Endothelial cell of umbilical vein (primary cell): ENCODE results near the gene MOK. TPM values are rescaled to one million over a fixed set of nuclear protein-coding genes. Genes with fewer than 3 reads are reported as not detected.

Experiments used
- BruUV-seq: library from RNA; stranded (reverse); fragments of 400-500 nt; replicated peaks from 2 replicates; lab custom pipeline; 2021; lab: Mats Ljungman, UMichigan
- CTCF ChIA-PET: fragments of 300-600, 350-600 bp; sonication (Branson Sonifier 250); formaldehyde crosslinking; loops from one replicate; lab custom pipeline; 2021; ENCODE audit warnings: antibody characterized with exemption, inconsistent platforms; lab: Charles Lee
- POLR2A ChIA-PET: fragments of 300-600, 350-600 bp; sonication (Branson Sonifier 250); formaldehyde crosslinking; loops from one replicate; lab custom pipeline; 2021; ENCODE audit warnings: antibody characterized with exemption, inconsistent platforms; lab: Charles Lee
- DNase-seq: peaks from one replicate; pipeline ENCODE4 v3.0.0-alpha.2; 2011; ENCODE audit warnings: low read depth, low spot score
- FAIRE-seq: peaks from 2 replicates; lab custom pipeline; 2011; peaks lifted over from hg19 to GRCh38; lab: Jason Lieb, UNC
- H2AFZ ChIP-seq: 2 replicates; pipeline ENCODE4 v1.6.0; 2012; ENCODE audit warnings: low read depth, low read length, control low read depth, inconsistent platforms
- H3K27ac ChIP-seq: 2 replicates; pipeline ENCODE4 v1.5.1; 2011; ENCODE audit warnings: low read depth, mild to moderate bottlenecking, control low read depth, low read length, moderate library complexity; ENCODE audit not compliant: insufficient read depth
- H3K27me3 ChIP-seq, 2 experiments: 2 replicates each; pipeline versions ENCODE4 v1.6.0 to v1.6.1; 2011; ENCODE audit warnings: low read length in 2 of 2, mixed read lengths in 1 of 2; ENCODE audit not compliant: control insufficient read depth in 2 of 2, insufficient read depth in 2 of 2
- H3K36me3 ChIP-seq, 2 experiments: 2 replicates in 1 of 2; 3 replicates in 1 of 2; pipeline ENCODE4 v1.5.1; 2011; ENCODE audit warnings: low read length in 2 of 2, mild to moderate bottlenecking in 1 of 2, moderate library complexity in 1 of 2; ENCODE audit not compliant: control insufficient read depth in 2 of 2, insufficient read depth in 2 of 2; ENCODE audit errors: extremely low read depth in 1 of 2
- H3K4me1 ChIP-seq: 3 replicates; pipeline ENCODE4 v1.5.1; 2011; ENCODE audit warnings: mild to moderate bottlenecking, low read length; ENCODE audit not compliant: control insufficient read depth, insufficient read depth; ENCODE audit errors: extremely low read depth
- H3K4me2 ChIP-seq: 2 replicates; pipeline ENCODE4 v1.6.1; 2011; ENCODE audit warnings: low read length, control low read depth, mixed read lengths; ENCODE audit not compliant: insufficient read depth
- H3K4me3 ChIP-seq, 3 experiments: fragments of 200-600 bp in 1 of 3; sonication (generic), shearing (Covaris generic) in 1 of 3; replicated peaks in 1 of 3; 2 replicates each; pipeline ENCODE4 v1.5.1; 2011 to 2016; ENCODE audit warnings: control low read depth in 3 of 3, low read length in 3 of 3, mild to moderate bottlenecking in 2 of 3, inconsistent platforms in 1 of 3, low read depth in 1 of 3, moderate library complexity in 1 of 3; ENCODE audit not compliant: insufficient read depth in 1 of 3
- H3K79me2 ChIP-seq: 2 replicates; pipeline ENCODE4 v1.6.0; 2012; ENCODE audit warnings: low read length, inconsistent platforms; ENCODE audit not compliant: control insufficient read depth, insufficient read depth
- H3K9ac ChIP-seq: replicated peaks from 2 replicates; pipeline ENCODE3; 2011; ENCODE audit warnings: low read length, control low read depth; ENCODE audit not compliant: insufficient read depth; ENCODE audit errors: extremely low read depth
- H3K9me1 ChIP-seq: replicated peaks from 3 replicates; pipeline ENCODE4 v1.6.0; 2011; ENCODE audit warnings: mild to moderate bottlenecking, low read length; ENCODE audit not compliant: control insufficient read depth, insufficient read depth; ENCODE audit errors: extremely low read depth
- H3K9me3 ChIP-seq: replicated peaks from 2 replicates; pipeline ENCODE4 v1.5.1; 2012; ENCODE audit warnings: low read length, inconsistent platforms; ENCODE audit not compliant: control insufficient read depth, insufficient read depth
- H4K20me1 ChIP-seq: replicated peaks from 2 replicates; pipeline ENCODE3; 2011; ENCODE audit warnings: mild to moderate bottlenecking, low read length; ENCODE audit not compliant: control insufficient read depth, insufficient read depth; ENCODE audit errors: extremely low read depth
- EZH2 ChIP-seq: IDR thresholded peaks from 2 replicates; pipeline ENCODE4 v1.6.1; 2012; ENCODE audit warnings: borderline replicate concordance, low read depth, mild to moderate bottlenecking, moderate library complexity, low read length, inconsistent platforms; ENCODE audit not compliant: severe bottlenecking
- FOS ChIP-seq: IDR thresholded peaks from 2 replicates; pipeline ENCODE4 v1.6.1; 2011; ENCODE audit warnings: mild to moderate bottlenecking, low read length, moderate library complexity, borderline replicate concordance; ENCODE audit not compliant: insufficient read depth
- GATA2 ChIP-seq: IDR thresholded peaks from 2 replicates; pipeline ENCODE4 v1.7.0; 2011; ENCODE audit warnings: low read depth, mild to moderate bottlenecking, moderate library complexity, mixed read lengths, low read length; ENCODE audit not compliant: insufficient read length, insufficient read depth
- JUN ChIP-seq: IDR thresholded peaks from 2 replicates; pipeline ENCODE4 v1.6.1; 2011; ENCODE audit warnings: borderline replicate concordance, low read depth; ENCODE audit not compliant: insufficient read length, insufficient read depth
- MYC ChIP-seq: IDR thresholded peaks from one replicate; pipeline ENCODE4 v1.6.1; 2011; ENCODE audit warnings: mild to moderate bottlenecking, low read depth, low read length
- POLR2A ChIP-seq: IDR thresholded peaks from 2 replicates; pipeline ENCODE4 v1.6.1; 2012; ENCODE audit warnings: low read depth, mild to moderate bottlenecking, control low read depth, low read length
- POLR2AphosphoS5 ChIP-seq: IDR thresholded peaks from 2 replicates; pipeline ENCODE4 v1.6.1; 2012; ENCODE audit warnings: low read depth, mild to moderate bottlenecking, control low read depth, low read length, moderate library complexity; ENCODE audit not compliant: insufficient read depth
- dilution Hi-C: fragments of 300-500 bp; cut with MboI; formaldehyde crosslinking; loops from one replicate; pipeline ENCODE4 v1.15.0; 2019; ENCODE audit warnings: low sequenced_read_pairs; ENCODE audit not compliant: extremely low pct_ligation_motif_present
- intact Hi-C: fragments of 100-400 bp; cut with micrococcal nuclease; formaldehyde crosslinking; loops from one replicate; pipeline ENCODE4 v1.10.0; 2022
- polyA plus RNA-seq, 4 experiments: library from polyadenylated mRNA; depleted of rRNA in 3 of 4; stranded (reverse) in 3 of 4; unstranded in 1 of 4; fragments of >200 nt; gene quantifications; 2 replicates each; pipeline versions ENCODE4 v1.2.1 to v1.2.3, GENCODE V29; 2011 to 2012; ENCODE audit warnings: missing spikeins in 1 of 4
- total RNA-seq: library from RNA; stranded (reverse); gene quantifications from 2 replicates; pipeline ENCODE4 v1.2.3, GENCODE V29; 2021
- TF ChIP-seq, protein P1 (sequence below), 2 donors: IDR thresholded peaks; 1 replicate in 1 of 2; 2 replicates in 1 of 2; pipeline ENCODE4 v1.5.1; 2011; ENCODE audit warnings: low read length in 2 of 2, mild to moderate bottlenecking in 2 of 2, moderate library complexity in 2 of 2, control low read depth in 1 of 2, inconsistent platforms in 1 of 2, low read depth in 1 of 2; ENCODE audit not compliant: insufficient read depth in 1 of 2; ENCODE audit errors: extremely low read depth in 1 of 2
- TF ChIP-seq, protein P2 (sequence below): IDR thresholded peaks from 2 replicates; pipeline ENCODE4 v1.6.1; 2011; ENCODE audit not compliant: insufficient read depth, insufficient read length

The MOK gene
- total and polyA plus RNA-seq, 2 donors (not counting 3 experiments of a cell fraction or from before 2014, with no cell fraction given): 6.1 to 8.6 TPM

DNA sequence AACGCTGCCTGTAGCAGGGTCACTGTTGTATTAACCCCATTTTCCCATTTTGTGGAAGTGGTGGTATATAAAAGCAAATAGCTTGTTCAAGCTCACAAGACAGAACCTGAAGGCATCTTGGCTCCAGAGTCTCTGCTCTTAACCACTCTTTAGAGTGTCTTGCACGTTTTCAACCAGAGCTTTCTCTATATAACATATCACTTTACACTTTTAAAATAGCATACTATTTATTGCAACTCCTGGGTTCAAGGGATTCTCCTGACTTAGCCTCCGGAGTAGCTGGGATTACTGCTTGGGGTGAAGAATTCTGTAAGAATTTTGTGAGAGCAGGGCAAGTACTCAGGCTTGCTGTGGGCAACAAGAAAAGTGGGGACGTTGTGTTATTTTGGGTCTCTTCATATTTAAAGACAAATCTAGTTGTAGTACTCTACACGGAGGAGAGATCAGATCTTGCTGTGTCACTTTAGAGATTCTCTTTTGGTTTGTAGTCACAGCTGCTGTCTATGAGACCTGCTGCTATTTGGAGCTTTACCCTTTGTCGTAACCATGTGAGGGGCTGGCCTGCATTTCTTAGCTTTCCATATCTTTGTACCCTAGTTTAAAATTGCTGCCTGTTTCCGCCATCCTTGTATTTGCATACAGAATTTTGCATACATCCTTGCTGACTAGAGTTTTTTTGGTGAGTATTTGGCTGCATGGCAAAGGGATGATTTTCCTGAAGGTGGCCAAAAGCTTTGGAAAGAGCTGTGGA is 124.5 kb downstream of the MOK start:
- no peak overlapping the region for H2AFZ ChIP-seq
- H3K27ac ChIP-seq: no peak overlapping the region
- no peaks in the 10 kb centered on the region for H3K4me1 ChIP-seq
- dilution Hi-C loops (no loop called here), intact Hi-C loops (no loop called here)
- H3K9me1 ChIP-seq: no peaks in the 10 kb centered on the region
- POLR2A ChIA-PET: no interaction called here
- H3K4me2 ChIP-seq: no peak overlapping the region
- no peak overlapping the region for H3K9ac ChIP-seq
- H4K20me1 ChIP-seq: no peaks in the 10 kb centered on the region
- H3K36me3 ChIP-seq: no peaks in the 10 kb centered on the region
- H3K27me3 ChIP-seq: no peaks in the 10 kb centered on the region
- FAIRE-seq (no peak), DNase-seq (no peak)
- CTCF ChIA-PET: interaction anchor here (0.6 to 2.1 kb wide), 5 partner anchors 9 to 134 kb away, joined by 3 to 6 read pairs (median 3); no protein-coding TSS in a partner anchor
- no peaks in the 10 kb centered on the region for H3K9me3 ChIP-seq
- no TSS peak for BruUV-seq
- no peak overlapping the region for H3K4me3 ChIP-seq
- TF ChIP-seq EZH2 (no peak), POLR2AphosphoS5 (no peak), FOS (no peak), JUN (no peak), MYC (no peak), POLR2A (no peak), GATA2 (no peak)
- TF ChIP-seq, protein P1, sequence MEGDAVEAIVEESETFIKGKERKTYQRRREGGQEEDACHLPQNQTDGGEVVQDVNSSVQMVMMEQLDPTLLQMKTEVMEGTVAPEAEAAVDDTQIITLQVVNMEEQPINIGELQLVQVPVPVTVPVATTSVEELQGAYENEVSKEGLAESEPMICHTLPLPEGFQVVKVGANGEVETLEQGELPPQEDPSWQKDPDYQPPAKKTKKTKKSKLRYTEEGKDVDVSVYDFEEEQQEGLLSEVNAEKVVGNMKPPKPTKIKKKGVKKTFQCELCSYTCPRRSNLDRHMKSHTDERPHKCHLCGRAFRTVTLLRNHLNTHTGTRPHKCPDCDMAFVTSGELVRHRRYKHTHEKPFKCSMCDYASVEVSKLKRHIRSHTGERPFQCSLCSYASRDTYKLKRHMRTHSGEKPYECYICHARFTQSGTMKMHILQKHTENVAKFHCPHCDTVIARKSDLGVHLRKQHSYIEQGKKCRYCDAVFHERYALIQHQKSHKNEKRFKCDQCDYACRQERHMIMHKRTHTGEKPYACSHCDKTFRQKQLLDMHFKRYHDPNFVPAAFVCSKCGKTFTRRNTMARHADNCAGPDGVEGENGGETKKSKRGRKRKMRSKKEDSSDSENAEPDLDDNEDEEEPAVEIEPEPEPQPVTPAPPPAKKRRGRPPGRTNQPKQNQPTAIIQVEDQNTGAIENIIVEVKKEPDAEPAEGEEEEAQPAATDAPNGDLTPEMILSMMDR (IDR thresholded peaks at IDR 0.05; ENCODE audit: extremely low read depth in 1 of 2, insufficient read depth in 1 of 2, low read depth in 1 of 2, low read length in 2 of 2): no peak
- TF ChIP-seq, protein P2, sequence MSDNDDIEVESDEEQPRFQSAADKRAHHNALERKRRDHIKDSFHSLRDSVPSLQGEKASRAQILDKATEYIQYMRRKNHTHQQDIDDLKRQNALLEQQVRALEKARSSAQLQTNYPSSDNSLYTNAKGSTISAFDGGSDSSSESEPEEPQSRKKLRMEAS: no peak
- peaks cover 45% of the 10 kb centered on the region for H3K79me2 ChIP-seq

Other genes with a start within 250 kb of the MOK start
- 504 and 540 TPM in 2 replicates for gene HSP90AA1, start 218.1 kb downstream of the MOK start, total RNA-seq
- 140 and 266 TPM in 2 replicates for gene HSP90AA1, start 218.1 kb downstream of the MOK start, polyA plus RNA-seq
- gene WDR20, start 165.3 kb downstream of the MOK start, total RNA-seq: 22.4 and 23.6 TPM in 2 replicates
- gene WDR20, start 165.3 kb downstream of the MOK start, polyA plus RNA-seq: 11.9 and 12.2 TPM in 2 replicates
- gene ZNF839, start 14.6 kb upstream of the MOK start, total RNA-seq: 12.5 TPM in 2 replicates
- 8.5 and 9.8 TPM in 2 replicates for gene ZNF839, start 14.6 kb upstream of the MOK start, polyA plus RNA-seq
- 42.1 and 44.0 TPM in 2 replicates for gene CINP, start 57.7 kb upstream of the MOK start, total RNA-seq
- 73.3 and 79.1 TPM in 2 replicates for gene CINP, start 57.7 kb upstream of the MOK start, polyA plus RNA-seq
- gene TECPR2, start 57.8 kb upstream of the MOK start, total RNA-seq: 21.5 TPM in 2 replicates
- gene TECPR2, start 57.8 kb upstream of the MOK start, polyA plus RNA-seq: 8.9 and 9.4 TPM in 2 replicates
- gene ANKRD9, start 204.6 kb upstream of the MOK start, total RNA-seq: 24.6 and 25.9 TPM in 2 replicates
- gene ANKRD9, start 204.6 kb upstream of the MOK start, polyA plus RNA-seq: 21.0 and 27.5 TPM in 2 replicates